D341Med (cell line): Measurements from ENCODE around the gene FOXN3.

Source experiments
- DNase-seq: peaks from one replicate; pipeline ENCODE4 v3.0.0; 2012; ENCODE audit warnings: low spot score

FOXN3 gene

GRCh38 chr14:89430391-89431236 is 13.6 kb upstream of the FOXN3 start:
- DNase-seq, result no peak

GRCh38 chr14:89429199-89430181 is 12.5 kb upstream of the FOXN3 start:
- DNase-seq, result no peak

GRCh38 chr14:89428546-89429198 is 11.6 kb upstream of the FOXN3 start:
- no peak for DNase-seq

- DNase-seq, result no peak
Observed at GRCh38 chr14:89428173-89428523, 11.1 kb upstream of the FOXN3 start.

GRCh38 chr14:89427426-89428172 is 10.6 kb upstream of the FOXN3 start:
- DNase-seq, result no peak

- DNase-seq, result no peak
Observed at GRCh38 chr14:89425931-89426330, 8.9 kb upstream of the FOXN3 start.

- no peak for DNase-seq
Observed at GRCh38 chr14:89424241-89424640, 7.2 kb upstream of the FOXN3 start.

- DNase-seq, result no peak
Observed at GRCh38 chr14:89422952-89423345, 5.9 kb upstream of the FOXN3 start.

GRCh38 chr14:89422181-89422951 is 5.3 kb upstream of the FOXN3 start:
- DNase-seq, result no peak

GRCh38 chr14:89420502-89420901 is 3.5 kb upstream of the FOXN3 start:
- no peak for DNase-seq

- DNase-seq, result no peak
Observed at GRCh38 chr14:89419973-89420482, 3.0 kb upstream of the FOXN3 start.

- no peak for DNase-seq
Observed at GRCh38 chr14:89418976-89419375, 1.9 kb upstream of the FOXN3 start.

GRCh38 chr14:89418452-89418851 is 1.4 kb upstream of the FOXN3 start:
- no peak for DNase-seq

GRCh38 chr14:89417465-89418225 is 612 bp upstream of the FOXN3 start:
- DNase-seq, result peak; percentile 70

GRCh38 chr14:89416002-89416995 is 734 bp downstream of the FOXN3 start:
- DNase-seq, result peak; percentile 97

- no peak for DNase-seq
Observed at GRCh38 chr14:89415159-89415558, 1.9 kb downstream of the FOXN3 start.

GRCh38 chr14:89411976-89412375 is 5.1 kb downstream of the FOXN3 start:
- DNase-seq, result no peak

- DNase-seq, result no peak
Observed at GRCh38 chr14:89409961-89410360, 7.1 kb downstream of the FOXN3 start.
